Chondrocyte (in vitro differentiated cells): Measurements from ENCODE around the gene THUMPD2. TPM values are rescaled to one million over a fixed set of nuclear protein-coding genes. Genes with fewer than 3 reads are reported as not detected.
A peak's percentile ranks its signal among the peaks of the same experiment; 100 is the strongest.
"Not testable (repeated sequence)": the region's sequence is repeated elsewhere in the genome, so short reads cannot be mapped to it uniquely, and the experiment has no call there.

Source experiments
- DNase-seq: peaks from one replicate; pipeline ENCODE4 v3.0.0; 2021; ENCODE audit warnings: mixed read lengths, low spot score
- H3K27ac Mint-ChIP-seq: one replicate; pipeline ENCODE4 v1.8.0; 2021; ENCODE audit warnings: mild to moderate bottlenecking, moderate library complexity, mixed read lengths; ENCODE audit not compliant: unreplicated experiment
- H3K27me3 Mint-ChIP-seq: 2 replicates; pipeline ENCODE4 v1.8.0; 2021; ENCODE audit warnings: low read depth, mixed read lengths
- H3K36me3 Mint-ChIP-seq: 2 replicates; pipeline ENCODE4 v1.8.0; 2021; ENCODE audit warnings: low read depth, mixed read lengths
- H3K4me1 Mint-ChIP-seq: 2 replicates; pipeline ENCODE4 v1.8.0; 2021; ENCODE audit warnings: low read depth, mild to moderate bottlenecking, mixed read lengths
- H3K4me3 Mint-ChIP-seq: one replicate; pipeline ENCODE4 v1.8.0; 2021; ENCODE audit warnings: mild to moderate bottlenecking, moderate library complexity, mixed read lengths; ENCODE audit not compliant: unreplicated experiment
- H3K9me3 Mint-ChIP-seq: 2 replicates; pipeline ENCODE4 v1.8.0; 2021; ENCODE audit warnings: low read depth, mixed read lengths
- CTCF ChIP-seq: fragments of 200-600 bp; sonication (generic); IDR thresholded peaks from 2 replicates; pipeline ENCODE4 v1.5.0; 2021; ENCODE audit warnings: antibody characterized with exemption, mild to moderate bottlenecking, moderate library complexity
- total RNA-seq: library from RNA; stranded (reverse); gene quantifications from 3 replicates; pipeline ENCODE4 v1.2.1, GENCODE V29; 2021

Gene THUMPD2
- total RNA-seq, 1 donor from 2014 or later, result 8.2 TPM

GRCh38 chr2:39728941-39729351 lies 50.1 kb downstream of the THUMPD2 start:
- Mint-ChIP-seq H3K27me3 (no peaks in the 10 kb centered on the region), H3K4me1 (peaks cover 80% of the 10 kb centered on the region), H3K4me3 (no peak overlapping the region), H3K9me3 (peaks cover 11% of the 10 kb centered on the region), H3K27ac (peak overlapping the region; percentile 82), H3K36me3 (peaks cover 17% of the 10 kb centered on the region)
- no peak for DNase-seq
- peak; percentile 81 for TF ChIP-seq CTCF

GRCh38 chr2:39728085-39728484 lies 51.0 kb downstream of the THUMPD2 start:
- H3K36me3 Mint-ChIP-seq, result peaks cover 13% of the 10 kb centered on the region
- not testable (repeated sequence) for H3K27me3 Mint-ChIP-seq, H3K4me3 Mint-ChIP-seq, DNase-seq
- peaks cover 11% of the 10 kb centered on the region for H3K9me3 Mint-ChIP-seq
- peak overlapping the region; percentile 82 for H3K27ac Mint-ChIP-seq
- peaks cover 80% of the 10 kb centered on the region for H3K4me1 Mint-ChIP-seq

- H3K4me1 Mint-ChIP-seq, result peaks cover 63% of the 10 kb centered on the region
These were observed 53.7 kb downstream of the THUMPD2 start for GRCh38 chr2:39725401-39725800.

GRCh38 chr2:39724828-39725144 lies 54.3 kb downstream of the THUMPD2 start:
- H3K36me3 Mint-ChIP-seq, result peaks cover 4% of the 10 kb centered on the region
- H3K4me1 Mint-ChIP-seq, result peaks cover 61% of the 10 kb centered on the region
- no peaks in the 10 kb centered on the region for H3K27me3 Mint-ChIP-seq
- no peak overlapping the region for H3K4me3 Mint-ChIP-seq
- DNase-seq, result no peak
- H3K9me3 Mint-ChIP-seq, result peaks cover 3% of the 10 kb centered on the region
- no peak for TF ChIP-seq CTCF
- H3K27ac Mint-ChIP-seq, result peak overlapping the region; percentile 46

More at GRCh38 chr2:39725401-39725800, 53.7 kb downstream of the THUMPD2 start:
- Mint-ChIP-seq H3K27me3 (no peaks in the 10 kb centered on the region), H3K9me3 (peaks cover 3% of the 10 kb centered on the region), H3K27ac (peak overlapping the region; percentile 46), H3K36me3 (peaks cover 4% of the 10 kb centered on the region), H3K4me3 (no peak overlapping the region)
- DNase-seq, result no peak
- TF ChIP-seq CTCF, result no peak

GRCh38 chr2:39723946-39724827 lies 54.9 kb downstream of the THUMPD2 start:
- no peak for DNase-seq
- H3K4me3 Mint-ChIP-seq, result no peak overlapping the region
- TF ChIP-seq CTCF, result no peak
- H3K27me3 Mint-ChIP-seq, result no peaks in the 10 kb centered on the region
- peak overlapping the region; percentile 46 for H3K27ac Mint-ChIP-seq
- peaks cover 62% of the 10 kb centered on the region for H3K4me1 Mint-ChIP-seq
- H3K36me3 Mint-ChIP-seq, result peaks cover 4% of the 10 kb centered on the region
- peaks cover 3% of the 10 kb centered on the region for H3K9me3 Mint-ChIP-seq

- no peak for TF ChIP-seq CTCF
- Mint-ChIP-seq H3K27me3 (no peaks in the 10 kb centered on the region), H3K9me3 (peaks cover 3% of the 10 kb centered on the region), H3K4me3 (no peak overlapping the region), H3K27ac (no peak overlapping the region), H3K4me1 (peaks cover 62% of the 10 kb centered on the region), H3K36me3 (peaks cover 4% of the 10 kb centered on the region)
- DNase-seq, result no peak
These were observed 55.6 kb downstream of the THUMPD2 start for GRCh38 chr2:39723497-39723896.
